Suprapubic skin (tissue), 4 donors: ENCODE results near the gene INPP4B. TPM values are rescaled to one million over a fixed set of nuclear protein-coding genes. Genes with fewer than 3 reads are reported as not detected.

Experiments
- DNase-seq, 2 donors: peaks; one replicate each; pipeline ENCODE4 v3.0.0-alpha.2; 2019; ENCODE audit warnings: low spot score in 2 of 2
- H3K27ac ChIP-seq: fragments of 200-600 bp; sonication (generic); one replicate; pipeline ENCODE4 v1.5.1; 2019
- H3K27me3 ChIP-seq: fragments of 200-600 bp; sonication (generic); one replicate; pipeline ENCODE4 v1.5.1; 2019
- H3K36me3 ChIP-seq: fragments of 200-600 bp; sonication (generic); one replicate; pipeline ENCODE4 v1.5.1; 2019
- H3K4me1 ChIP-seq: fragments of 200-600 bp; sonication (generic); one replicate; pipeline ENCODE4 v1.5.1; 2019
- H3K4me3 ChIP-seq: fragments of 200-600 bp; sonication (generic); one replicate; pipeline ENCODE4 v1.5.1; 2019; ENCODE audit warnings: mild to moderate bottlenecking
- H3K9me3 ChIP-seq: fragments of 200-600 bp; sonication (generic); one replicate; pipeline ENCODE4 v1.5.1; 2019
- CTCF ChIP-seq, 2 donors: fragments of 200-600 bp in 1 of 2; fragments of 450-650 bp in 1 of 2; sonication (generic) in 1 of 2; IDR thresholded peaks; one replicate each; pipeline ENCODE4 v1.5.1; 2016 to 2019; ENCODE audit warnings: antibody characterized with exemption in 2 of 2, mild to moderate bottlenecking in 1 of 2, moderate library complexity in 1 of 2
- EP300 ChIP-seq: sonication (generic); formaldehyde crosslinking; IDR thresholded peaks from one replicate; pipeline ENCODE4 v1.6.1; 2017; ENCODE audit warnings: antibody characterized with exemption
- POLR2A ChIP-seq, 2 donors: fragments of 450-650 bp; IDR thresholded peaks; one replicate each; pipeline ENCODE4 v1.6.1; 2017; ENCODE audit warnings: antibody characterized with exemption in 2 of 2, mild to moderate bottlenecking in 2 of 2, moderate library complexity in 2 of 2
- POLR2AphosphoS5 ChIP-seq, 3 donors: sonication (generic); formaldehyde crosslinking; IDR thresholded peaks; one replicate each; pipeline ENCODE4 v1.6.1; 2017; ENCODE audit warnings: antibody characterized with exemption in 3 of 3
- WGBS: methylation state at CpG from one replicate; pipeline ENCODE4 v1.1.5; 2018; 5-methylcytosine and 5-hydroxymethylcytosine counted together
- total RNA-seq, 4 donors: library from RNA; depleted of rRNA; stranded (reverse); fragments of >200 nt; gene quantifications; one replicate each; pipeline ENCODE4 v1.1.0, GENCODE V29; 2016

The INPP4B gene
- total RNA-seq, 4 donors from 2014 or later = 12.4 to 27.4 (median 17.4) TPM

- H3K9me3 ChIP-seq = no peaks in the 10 kb centered on the region
- H3K4me1 ChIP-seq = no peaks in the 10 kb centered on the region
- H3K4me3 ChIP-seq = no peak overlapping the region
- no peak overlapping the region for H3K27ac ChIP-seq
- no peaks in the 10 kb centered on the region for H3K36me3 ChIP-seq
- DNase-seq = no peak
- no peak for TF ChIP-seq CTCF (IDR thresholded peaks at IDR 0.05)
- no peak for TF ChIP-seq POLR2A (IDR thresholded peaks at IDR 0.05)
- TF ChIP-seq EP300 = no peak
- no peak for TF ChIP-seq POLR2AphosphoS5 (IDR thresholded peaks at IDR 0.05)
- H3K27me3 ChIP-seq = no peaks in the 10 kb centered on the region
Observed at GRCh38 chr4:142743121-142743825, 102.8 kb downstream of the INPP4B start.

GRCh38 chr4:142741995-142742394 lies 104.1 kb downstream of the INPP4B start:
- no peak overlapping the region for H3K4me3 ChIP-seq
- no peaks in the 10 kb centered on the region for H3K9me3 ChIP-seq
- no peaks in the 10 kb centered on the region for H3K27me3 ChIP-seq
- H3K36me3 ChIP-seq = no peaks in the 10 kb centered on the region
- 89% methylated on average over 1 of the region's 1 CpG for WGBS
- DNase-seq = no peak
- no peak overlapping the region for H3K27ac ChIP-seq
- H3K4me1 ChIP-seq = no peaks in the 10 kb centered on the region
- TF ChIP-seq POLR2AphosphoS5 (IDR thresholded peaks at IDR 0.05) (no peak), POLR2A (IDR thresholded peaks at IDR 0.05) (no peak), EP300 (no peak), CTCF (IDR thresholded peaks at IDR 0.05) (no peak)

- WGBS = 80% methylated on average over 2 of the region's 2 CpGs
- H3K36me3 ChIP-seq = no peaks in the 10 kb centered on the region
- H3K9me3 ChIP-seq = no peaks in the 10 kb centered on the region
- H3K4me1 ChIP-seq = no peaks in the 10 kb centered on the region
- no peaks in the 10 kb centered on the region for H3K27me3 ChIP-seq
- no peak overlapping the region for H3K4me3 ChIP-seq
- H3K27ac ChIP-seq = no peak overlapping the region
- no peak for DNase-seq
- TF ChIP-seq EP300 = no peak
- TF ChIP-seq POLR2A (IDR thresholded peaks at IDR 0.05) = no peak
- no peak for TF ChIP-seq POLR2AphosphoS5 (IDR thresholded peaks at IDR 0.05)
- no peak for TF ChIP-seq CTCF (IDR thresholded peaks at IDR 0.05)
Observed at GRCh38 chr4:142728233-142728632, 117.9 kb downstream of the INPP4B start.

DNA sequence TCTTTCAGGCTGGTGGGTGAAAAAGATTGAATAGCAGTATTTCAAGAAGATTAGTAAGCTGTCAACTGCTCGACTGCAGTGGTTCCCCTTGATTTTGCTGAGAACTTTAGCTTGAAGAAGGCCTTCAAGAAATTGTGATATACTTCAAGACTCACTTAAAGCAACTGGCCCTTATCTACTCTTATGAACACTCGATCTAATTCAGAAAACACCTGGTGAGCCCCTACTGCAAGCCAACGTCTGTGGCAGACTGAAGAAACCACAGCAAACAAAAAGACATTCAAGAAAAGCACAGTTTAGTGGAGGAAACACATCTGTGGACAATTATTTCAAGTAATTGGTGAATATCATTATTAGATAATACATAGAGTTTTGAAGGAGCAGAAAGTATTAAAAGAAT lies 119.0 kb downstream of the INPP4B start:
- TF ChIP-seq EP300 = no peak
- TF ChIP-seq POLR2AphosphoS5 (IDR thresholded peaks at IDR 0.05) = no peak
- no peak for TF ChIP-seq CTCF (IDR thresholded peaks at IDR 0.05)
- TF ChIP-seq POLR2A (IDR thresholded peaks at IDR 0.05) = no peak
- Histone ChIP-seq H3K4me3 (no peak overlapping the region), H3K9me3 (no peaks in the 10 kb centered on the region), H3K36me3 (no peaks in the 10 kb centered on the region), H3K27me3 (no peaks in the 10 kb centered on the region), H3K4me1 (no peaks in the 10 kb centered on the region), H3K27ac (no peak overlapping the region)
- DNase-seq = no peak
- 70% methylated on average over 3 of the region's 3 CpGs for WGBS

- Histone ChIP-seq H3K9me3 (no peaks in the 10 kb centered on the region), H3K27me3 (no peaks in the 10 kb centered on the region), H3K4me3 (no peak overlapping the region), H3K27ac (no peak overlapping the region), H3K4me1 (no peaks in the 10 kb centered on the region), H3K36me3 (no peaks in the 10 kb centered on the region)
- no peak for TF ChIP-seq POLR2AphosphoS5 (IDR thresholded peaks at IDR 0.05)
- no peak for TF ChIP-seq POLR2A (IDR thresholded peaks at IDR 0.05)
- no peak for TF ChIP-seq CTCF (IDR thresholded peaks at IDR 0.05)
- TF ChIP-seq EP300 = no peak
- DNase-seq = no peak
- 85% methylated on average over 2 of the region's 2 CpGs for WGBS
Observed at GRCh38 chr4:142725886-142726285, 120.2 kb downstream of the INPP4B start.
